Activated B cell treated with CpG ODN at 0.5 μM for 24 hours (primary cell): Measurements from ENCODE around the gene DISC1. TPM values are rescaled to one million over a fixed set of nuclear protein-coding genes. Genes with fewer than 3 reads are reported as not detected.

Experiments
- ATAC-seq: fragments of 200-7000 bp; cut with Tn5 transposase; one replicate; pipeline ENCODE4 v1.10.0; 2021; ENCODE audit warnings: low read depth, mild to moderate bottlenecking, moderate library complexity
- CTCF ChIA-PET: fragments of 350-600 bp; sonication (Branson Sonifier 250); formaldehyde crosslinking; loops from one replicate; lab custom pipeline; 2021; ENCODE audit warnings: antibody characterized with exemption; lab: Charles Lee
- POLR2A ChIA-PET: fragments of 350-600 bp; sonication (Branson Sonifier 250); formaldehyde crosslinking; loops from one replicate; lab custom pipeline; 2021; ENCODE audit warnings: antibody characterized with exemption; lab: Charles Lee
- DNase-seq: peaks from one replicate; pipeline ENCODE4 v3.0.0; 2022
- H3K27ac Mint-ChIP-seq: one replicate; pipeline ENCODE4 v1.8.0; 2020; ENCODE audit warnings: mixed read lengths
- H3K27me3 Mint-ChIP-seq: one replicate; pipeline ENCODE4 v1.8.0; 2021; ENCODE audit warnings: mixed read lengths
- H3K36me3 Mint-ChIP-seq: one replicate; pipeline ENCODE4 v1.8.0; 2021; ENCODE audit warnings: low read depth, mixed read lengths
- H3K4me1 Mint-ChIP-seq: one replicate; pipeline ENCODE4 v1.8.0; 2021; ENCODE audit warnings: mixed read lengths
- H3K4me3 Mint-ChIP-seq: one replicate; pipeline ENCODE4 v1.8.0; 2020; ENCODE audit warnings: mild to moderate bottlenecking, mixed read lengths
- H3K9me3 Mint-ChIP-seq: one replicate; pipeline ENCODE4 v1.8.0; 2020; ENCODE audit warnings: mixed read lengths
- intact Hi-C: fragments of 100-400 bp; cut with micrococcal nuclease; formaldehyde crosslinking; loops from one replicate; pipeline ENCODE4 v1.15.1; 2024
- total RNA-seq: library from RNA; stranded (reverse); gene quantifications from 2 replicates; pipeline ENCODE4 v1.2.3, GENCODE V29; 2022
- TF ChIP-seq, protein P1 (sequence below): fragments of 200-600 bp; IDR thresholded peaks from one replicate; pipeline ENCODE4 v1.8.0; 2022; ENCODE audit warnings: antibody characterized with exemption, mild to moderate bottlenecking

Gene DISC1
- total RNA-seq, 1 donor from 2014 or later, result 2.4 TPM

DNA sequence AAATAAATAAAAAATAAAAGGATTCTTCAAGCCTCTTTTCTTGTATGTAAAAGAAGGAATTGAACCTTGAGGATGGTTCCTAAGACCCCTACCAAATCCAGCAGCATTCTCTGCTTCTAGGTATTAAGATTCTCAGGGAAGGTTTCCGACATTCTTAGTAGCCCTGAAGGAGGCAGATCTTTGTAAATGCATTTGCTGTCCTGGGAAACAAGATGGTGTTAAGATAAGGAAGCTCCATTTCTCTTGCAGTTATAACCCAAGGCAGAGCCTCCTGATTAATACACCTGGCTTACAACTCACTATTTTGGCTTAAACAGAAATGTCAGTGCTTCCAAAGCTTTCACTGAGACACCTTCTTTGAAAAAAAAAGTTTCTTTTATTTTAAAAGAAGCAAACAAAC, 393.8 kb downstream of the DISC1 start:
- ChIA-PET POLR2A (no interaction called here), CTCF (no interaction called here)
- Mint-ChIP-seq H3K4me1 (no peaks in the 10 kb centered on the region), H3K27ac (no peak overlapping the region), H3K27me3 (no peaks in the 10 kb centered on the region), H3K36me3 (no peaks in the 10 kb centered on the region), H3K9me3 (no peaks in the 10 kb centered on the region), H3K4me3 (no peak overlapping the region)
- TF ChIP-seq, protein P1, sequence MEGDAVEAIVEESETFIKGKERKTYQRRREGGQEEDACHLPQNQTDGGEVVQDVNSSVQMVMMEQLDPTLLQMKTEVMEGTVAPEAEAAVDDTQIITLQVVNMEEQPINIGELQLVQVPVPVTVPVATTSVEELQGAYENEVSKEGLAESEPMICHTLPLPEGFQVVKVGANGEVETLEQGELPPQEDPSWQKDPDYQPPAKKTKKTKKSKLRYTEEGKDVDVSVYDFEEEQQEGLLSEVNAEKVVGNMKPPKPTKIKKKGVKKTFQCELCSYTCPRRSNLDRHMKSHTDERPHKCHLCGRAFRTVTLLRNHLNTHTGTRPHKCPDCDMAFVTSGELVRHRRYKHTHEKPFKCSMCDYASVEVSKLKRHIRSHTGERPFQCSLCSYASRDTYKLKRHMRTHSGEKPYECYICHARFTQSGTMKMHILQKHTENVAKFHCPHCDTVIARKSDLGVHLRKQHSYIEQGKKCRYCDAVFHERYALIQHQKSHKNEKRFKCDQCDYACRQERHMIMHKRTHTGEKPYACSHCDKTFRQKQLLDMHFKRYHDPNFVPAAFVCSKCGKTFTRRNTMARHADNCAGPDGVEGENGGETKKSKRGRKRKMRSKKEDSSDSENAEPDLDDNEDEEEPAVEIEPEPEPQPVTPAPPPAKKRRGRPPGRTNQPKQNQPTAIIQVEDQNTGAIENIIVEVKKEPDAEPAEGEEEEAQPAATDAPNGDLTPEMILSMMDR, result no peak
- no peak for ATAC-seq
- no peak for DNase-seq
- intact Hi-C loops, result no loop called here

DNA sequence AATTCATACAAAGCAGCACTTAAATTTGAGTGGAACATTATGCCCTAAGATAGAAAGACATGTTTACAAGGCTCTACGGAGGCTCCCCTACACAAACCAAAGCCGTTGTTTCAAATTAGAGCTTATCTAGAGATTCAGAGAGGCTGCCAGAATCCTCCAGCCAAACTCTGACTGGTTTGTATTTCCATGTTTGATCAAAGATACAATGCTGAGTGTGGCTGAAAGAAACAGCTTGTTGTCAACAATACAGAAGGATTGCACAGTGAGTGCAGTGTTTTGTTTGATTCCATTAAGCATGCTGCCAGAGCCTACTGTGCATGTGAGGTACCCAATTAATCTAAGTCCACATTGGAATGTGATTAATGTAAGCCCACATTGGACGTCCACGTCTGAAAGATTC, 402.7 kb downstream of the DISC1 start:
- ATAC-seq, result no peak
- intact Hi-C loops, result no loop called here
- no peaks in the 10 kb centered on the region for H3K27me3 Mint-ChIP-seq
- no peaks in the 10 kb centered on the region for H3K9me3 Mint-ChIP-seq
- peaks cover 5% of the 10 kb centered on the region for H3K36me3 Mint-ChIP-seq
- no peak overlapping the region for H3K27ac Mint-ChIP-seq
- CTCF ChIA-PET, result no interaction called here
- no peak overlapping the region for H3K4me3 Mint-ChIP-seq
- TF ChIP-seq, protein P1, result no peak
- POLR2A ChIA-PET, result no interaction called here
- H3K4me1 Mint-ChIP-seq, result no peaks in the 10 kb centered on the region
- no peak for DNase-seq

DNA sequence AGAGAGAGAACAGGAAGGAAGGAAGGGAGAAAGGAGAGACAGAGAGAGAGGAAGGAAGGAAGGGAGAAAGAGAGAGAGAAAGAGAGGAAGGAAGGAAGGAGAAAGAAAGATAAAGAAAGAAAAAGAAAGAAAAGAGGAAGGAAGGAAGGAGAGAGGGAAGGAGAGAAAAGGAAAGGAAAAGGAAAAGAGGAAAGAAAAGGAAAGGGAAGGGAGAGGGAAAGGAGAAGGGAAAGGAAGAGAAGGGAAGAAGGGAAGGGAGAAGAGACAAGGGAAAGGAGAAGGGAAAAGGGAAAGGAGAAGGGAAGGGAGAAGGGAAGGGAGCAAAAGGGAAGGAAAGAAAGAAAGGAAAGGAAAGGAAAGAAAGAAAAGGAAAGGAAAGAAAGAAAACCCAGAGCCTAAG, 404.6 kb downstream of the DISC1 start:
- no peak overlapping the region for H3K27ac Mint-ChIP-seq
- H3K27me3 Mint-ChIP-seq, result no peaks in the 10 kb centered on the region
- intact Hi-C loops, result no loop called here
- ATAC-seq, result no peak
- peaks cover 5% of the 10 kb centered on the region for H3K36me3 Mint-ChIP-seq
- H3K4me1 Mint-ChIP-seq, result no peaks in the 10 kb centered on the region
- CTCF ChIA-PET, result no interaction called here
- no peaks in the 10 kb centered on the region for H3K9me3 Mint-ChIP-seq
- H3K4me3 Mint-ChIP-seq, result no peak overlapping the region
- POLR2A ChIA-PET, result no interaction called here
- DNase-seq, result no peak
- TF ChIP-seq, protein P1, result no peak

DNA sequence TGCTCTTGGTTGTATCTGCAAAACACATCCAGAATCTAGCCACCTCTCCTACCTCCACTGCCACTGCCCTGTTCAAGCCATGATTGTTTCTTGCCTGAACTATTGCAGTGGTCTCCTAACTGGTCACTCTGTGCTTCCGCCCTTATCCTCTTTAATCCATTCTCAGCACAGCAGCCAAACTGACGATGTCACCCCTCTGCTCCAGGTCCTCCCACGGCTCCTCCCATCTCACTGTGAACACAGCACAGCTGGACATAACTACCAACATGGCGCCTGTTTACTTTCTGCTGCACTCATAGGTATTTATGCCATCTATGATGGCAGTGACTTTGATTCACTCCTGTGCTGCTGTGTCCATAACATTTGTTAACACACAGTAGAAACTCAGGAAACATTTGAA, 406.7 kb downstream of the DISC1 start:
- Mint-ChIP-seq H3K4me3 (no peak overlapping the region), H3K4me1 (no peaks in the 10 kb centered on the region), H3K9me3 (no peaks in the 10 kb centered on the region), H3K27ac (no peak overlapping the region), H3K27me3 (no peaks in the 10 kb centered on the region), H3K36me3 (peaks cover 3% of the 10 kb centered on the region)
- intact Hi-C loops, result no loop called here
- TF ChIP-seq, protein P1, result no peak
- ATAC-seq (no peak), DNase-seq (no peak)
- ChIA-PET POLR2A (no interaction called here), CTCF (no interaction called here)

DNA sequence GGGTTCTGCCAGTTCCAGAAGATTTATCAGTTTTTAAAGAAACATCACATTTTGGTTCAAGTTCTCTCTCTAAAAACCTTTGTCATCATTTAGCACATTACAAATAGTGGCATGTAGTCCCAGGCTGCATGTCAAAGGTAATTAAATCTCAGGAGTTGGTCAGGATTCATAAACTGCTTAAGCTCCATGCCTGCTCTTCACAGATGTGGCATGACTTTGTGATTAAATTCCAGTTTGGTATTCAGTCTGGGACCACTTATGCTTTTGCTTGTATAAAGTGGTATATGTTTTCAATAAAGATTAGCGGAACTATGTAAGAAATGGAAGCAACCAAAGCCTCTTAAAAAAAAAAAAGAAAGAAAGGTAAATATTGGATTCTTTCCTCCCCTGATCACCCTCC, 408.0 kb downstream of the DISC1 start:
- Mint-ChIP-seq H3K27me3 (no peaks in the 10 kb centered on the region), H3K9me3 (no peaks in the 10 kb centered on the region), H3K36me3 (peaks cover 3% of the 10 kb centered on the region), H3K27ac (no peak overlapping the region), H3K4me1 (no peaks in the 10 kb centered on the region), H3K4me3 (no peak overlapping the region)
- intact Hi-C loops, result no loop called here
- ChIA-PET CTCF (no interaction called here), POLR2A (no interaction called here)
- no peak for DNase-seq
- ATAC-seq, result no peak
- TF ChIP-seq, protein P1, result no peak
